HEK293T (cell line): ENCODE results near the gene MACROD2.

Experiments
- ELF4 ChIP-seq: fragments of 450-650 bp; IDR thresholded peaks from 2 replicates; pipeline ENCODE4 v1.6.1; 2017; ENCODE audit warnings: antibody characterized with exemption
- FOXM1 ChIP-seq: fragments of 450-650 bp; IDR thresholded peaks from 2 replicates; pipeline ENCODE4 v1.6.1; 2017; ENCODE audit warnings: mild to moderate bottlenecking, borderline replicate concordance
- HDGF ChIP-seq: fragments of 450-650 bp; IDR thresholded peaks from 2 replicates; pipeline ENCODE4 v1.6.1; 2017; ENCODE audit warnings: antibody characterized with exemption, borderline replicate concordance
- LEF1 ChIP-seq: fragments of 450-650 bp; IDR thresholded peaks from 2 replicates; pipeline ENCODE4 v1.6.1; 2017; ENCODE audit warnings: mild to moderate bottlenecking, borderline replicate concordance
- NFRKB ChIP-seq: fragments of 450-650 bp; IDR thresholded peaks from 2 replicates; pipeline ENCODE4 v1.6.1; 2016; ENCODE audit warnings: mild to moderate bottlenecking, moderate library complexity

- TF ChIP-seq FOXM1 (no peak), HDGF (no peak), LEF1 (no peak), NFRKB (no peak), ELF4 (no peak)
Measured at GRCh38 chr20:15178581-15178980, 1183.3 kb downstream of the MACROD2 start.
